Activated naive CD4-positive, alpha-beta T cell (primary cell): ENCODE results near the gene DPH7.
A peak's percentile ranks its signal among the peaks of the same experiment; 100 is the strongest.
"Not testable (repeated sequence)": the region's sequence is repeated elsewhere in the genome, so short reads cannot be mapped to it uniquely, and the experiment has no call there.

Source experiments
- DNase-seq, 4 experiments: peaks; one replicate each; lab custom pipeline; 2025; lab: John Stamatoyannopoulos, UW

Gene DPH7

GRCh38 chr9:137606005-137606621 lies 27.4 kb upstream of the DPH7 start:
- no peak for DNase-seq

DNA sequence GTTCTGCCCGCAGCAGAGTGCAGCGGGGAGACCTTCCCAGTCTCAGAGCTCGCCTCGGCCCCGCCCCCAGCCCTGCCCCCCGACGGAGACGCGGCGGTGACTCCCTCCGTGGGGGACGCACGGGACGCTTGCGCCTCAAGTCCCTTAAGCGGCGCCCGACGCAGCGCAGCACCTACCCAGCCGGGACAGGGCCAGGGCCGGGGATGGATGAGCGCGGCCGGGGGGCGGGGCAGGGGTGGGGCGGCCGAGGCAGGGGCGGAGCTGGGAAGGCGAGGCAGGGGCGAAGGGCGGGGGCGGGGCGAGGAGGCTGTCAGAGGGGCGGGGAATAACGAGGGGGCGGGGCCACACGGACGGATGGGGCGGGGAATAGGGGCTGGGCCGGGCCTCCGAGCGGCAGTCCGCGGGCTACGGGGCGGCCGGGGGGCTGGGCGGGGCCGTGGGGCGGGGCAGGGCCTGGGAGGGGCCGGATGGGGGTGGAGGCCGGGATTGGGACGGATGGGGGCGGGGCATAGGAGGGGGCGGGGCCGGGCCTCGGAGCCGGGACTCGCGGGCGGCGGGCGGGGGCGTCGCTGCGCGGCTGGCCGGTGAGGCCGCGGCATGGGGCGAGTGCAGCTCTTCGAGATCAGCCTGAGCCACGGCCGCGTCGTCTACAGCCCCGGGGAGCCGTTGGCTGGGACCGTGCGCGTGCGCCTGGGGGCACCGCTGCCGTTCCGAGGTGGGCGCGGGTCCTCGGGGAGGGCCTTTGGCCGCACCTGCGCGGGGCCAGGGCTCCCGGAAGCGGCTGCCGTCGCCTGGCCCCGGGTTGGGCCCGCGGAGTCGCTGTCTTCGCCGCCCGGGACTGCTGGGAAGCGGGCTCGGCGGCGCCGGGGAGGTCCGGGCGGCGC lies 26.6 kb upstream of the DPH7 start, which contains the start of gene ARRDC1:
Gene ARRDC1, plus strand, starts transcription at position 566 of the 884 bp plus-strand sequence. Its CDS starts 32 bp downstream, at position 598.
- peak; percentile 93 to 100 (median 95) for DNase-seq

DNA sequence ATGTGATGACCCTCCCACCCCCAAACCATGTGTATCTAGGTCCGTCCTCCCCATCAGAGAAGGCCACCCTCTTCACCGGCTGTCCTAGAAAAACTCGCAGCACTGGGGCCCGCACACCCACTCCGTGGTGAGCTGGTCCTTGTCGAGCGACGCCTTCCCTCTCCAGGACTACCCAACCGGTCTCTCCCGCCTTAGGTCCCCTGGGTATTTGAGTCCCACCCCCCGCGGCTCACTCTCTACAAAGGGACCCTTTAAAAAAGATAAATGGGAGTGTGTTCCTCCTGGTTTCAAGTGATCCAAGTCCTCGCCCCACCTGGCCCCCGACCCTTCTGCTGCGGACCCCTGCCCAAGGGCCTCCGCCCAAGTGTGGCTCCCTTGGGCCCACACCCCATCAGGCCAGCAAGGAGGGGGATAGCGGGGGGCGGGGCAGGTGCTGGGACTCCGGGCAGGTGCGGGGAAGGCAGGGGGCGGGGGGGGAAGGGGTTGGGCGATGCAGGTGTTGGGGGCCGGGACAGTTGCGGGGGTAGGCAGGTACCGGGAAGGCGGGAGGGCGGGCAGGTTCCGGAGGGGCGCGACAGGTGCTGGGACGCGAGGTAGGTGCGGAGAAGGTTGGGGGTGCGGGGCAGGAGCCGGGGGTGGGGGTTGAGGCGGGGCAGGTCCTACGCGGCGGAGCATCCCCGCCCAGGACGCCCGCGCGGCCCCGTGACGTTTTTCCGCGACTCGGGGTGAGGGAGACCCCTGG lies 25.8 kb upstream of the DPH7 start:
- peak in 1 of 4 experiments; percentile 37 for DNase-seq

DNA sequence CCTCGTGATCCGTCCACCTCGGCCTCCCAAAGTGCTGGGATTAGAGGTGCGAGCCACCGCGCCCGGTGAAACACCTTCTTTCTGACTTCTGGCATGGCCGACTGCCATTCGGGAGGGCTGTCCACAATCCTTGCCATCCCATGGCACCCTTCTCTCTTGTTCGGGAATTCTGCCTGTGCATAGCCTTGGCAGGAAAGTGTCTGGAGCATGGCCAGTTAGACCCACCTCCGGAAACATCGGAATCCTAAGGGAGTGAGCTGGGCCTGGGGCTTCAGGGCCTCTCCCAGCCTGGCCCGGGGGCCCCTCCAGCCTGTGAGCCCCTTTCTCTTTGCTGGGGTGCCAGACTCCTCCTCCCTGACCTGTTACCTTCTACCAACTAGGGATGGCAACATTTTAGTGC lies 25.2 kb upstream of the DPH7 start:
- no peak for DNase-seq

DNA sequence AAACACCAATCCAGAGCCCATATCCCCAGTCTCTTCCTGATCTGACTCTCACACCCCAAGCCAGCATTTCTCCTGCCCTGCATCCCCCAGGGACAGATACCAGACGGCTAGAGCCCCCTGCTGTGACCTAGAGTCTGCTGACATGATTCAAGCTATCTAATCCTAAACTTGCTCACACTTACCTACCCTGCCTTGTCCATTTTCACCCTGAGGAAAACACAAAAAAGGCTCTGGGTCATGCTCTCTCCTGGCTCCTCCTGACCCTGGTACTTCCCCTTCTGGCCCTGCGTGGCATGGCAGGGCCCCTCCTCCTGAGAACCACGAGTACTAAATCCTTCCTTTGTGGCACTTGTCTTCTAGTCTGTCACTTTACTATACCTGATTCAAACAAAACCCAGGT lies 23.9 kb upstream of the DPH7 start:
- no peak for DNase-seq

GRCh38 chr9:137598943-137599342 lies 20.2 kb upstream of the DPH7 start:
- DNase-seq, result no peak

DNA sequence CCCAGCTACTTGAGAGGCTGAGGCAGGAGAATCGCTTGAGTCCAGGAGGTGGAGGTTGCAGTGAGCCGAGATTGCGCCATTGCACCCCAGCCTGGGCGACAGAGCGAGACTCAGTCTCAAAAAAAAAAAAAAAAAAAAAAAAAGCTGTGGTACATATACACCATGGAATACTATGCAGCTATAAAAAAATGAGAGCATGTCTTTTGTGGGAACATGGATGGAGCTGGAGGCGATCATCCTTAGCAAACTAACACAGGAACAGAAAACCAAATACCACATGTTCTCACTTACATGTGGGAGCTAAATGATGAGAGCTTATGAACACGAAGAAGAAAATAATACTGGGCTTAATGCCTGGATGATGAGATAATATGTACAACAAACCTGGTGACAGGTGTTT lies 17.9 kb upstream of the DPH7 start:
- not testable (repeated sequence) for DNase-seq

DNA sequence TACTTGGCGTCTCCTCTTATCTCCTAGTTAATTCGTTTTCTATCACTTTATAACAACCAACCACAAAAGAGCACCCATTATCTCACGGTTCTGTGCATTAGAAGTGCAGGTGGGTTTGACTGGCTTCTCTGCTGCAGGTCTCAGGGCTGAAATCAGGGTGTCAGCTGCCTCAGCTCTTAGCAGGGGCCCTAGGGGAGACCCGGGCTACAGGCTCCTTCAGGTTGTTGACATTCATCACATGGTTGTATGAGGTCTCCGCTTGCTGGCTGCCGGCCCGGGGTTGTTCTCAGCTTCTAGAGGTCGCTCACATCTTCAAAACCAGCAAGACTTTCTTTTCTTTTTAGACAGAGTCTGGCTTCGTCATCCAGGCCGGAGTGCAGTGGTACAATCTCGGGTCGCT lies 14.5 kb upstream of the DPH7 start:
- no peak for DNase-seq

- DNase-seq, result no peak
These were observed 14.0 kb upstream of the DPH7 start for GRCh38 chr9:137592767-137593166.

DNA sequence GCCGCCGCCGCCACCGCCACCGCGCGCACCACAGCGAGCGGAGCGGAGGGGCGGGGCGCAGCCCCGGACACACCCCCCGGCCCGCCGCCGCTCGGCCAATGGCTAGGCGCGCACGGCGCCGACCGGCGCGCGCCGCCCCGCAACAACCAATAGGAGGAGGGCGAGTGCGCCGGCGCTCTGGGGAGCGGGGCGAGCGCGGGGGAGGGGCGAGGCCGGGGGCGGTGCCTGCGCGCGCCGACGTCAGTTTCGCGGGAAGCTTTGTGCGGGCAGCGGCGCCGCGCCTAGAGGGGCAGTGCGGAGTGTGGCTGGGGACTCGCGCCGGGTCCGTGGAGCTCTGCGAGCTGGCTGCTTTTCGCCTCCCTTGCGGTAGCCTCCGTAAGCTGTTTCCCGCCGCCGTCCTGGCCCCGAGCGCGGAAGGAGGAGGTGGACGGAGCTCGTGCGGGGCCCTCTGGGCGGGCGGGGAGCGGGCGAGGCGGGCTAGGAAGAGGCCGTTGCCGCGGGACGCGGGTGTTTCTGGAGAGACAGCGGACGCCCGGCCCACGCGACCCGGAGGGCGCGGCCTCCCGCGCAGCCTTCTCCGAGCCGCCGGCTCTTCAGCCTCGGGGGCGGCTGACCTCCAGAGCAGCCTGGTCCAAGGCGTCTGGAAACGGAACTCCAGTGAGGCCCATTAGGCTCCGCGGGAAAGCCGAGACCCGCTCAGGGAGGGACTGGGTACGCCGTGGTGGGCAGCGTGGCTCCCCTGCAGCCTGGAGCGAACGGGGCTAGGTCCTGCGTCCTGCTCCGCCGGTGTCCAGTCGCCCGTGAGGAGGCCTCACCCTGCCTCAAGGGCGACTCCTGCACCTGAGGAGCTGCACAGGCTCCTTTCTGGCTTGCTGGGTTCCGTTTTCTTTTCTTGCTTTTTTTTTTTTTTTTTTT lies 12.0 kb upstream of the DPH7 start, which contains the start of gene ZMYND19:
Gene ZMYND19, minus strand, starts transcription at position 44 of the 915 bp plus-strand sequence. CDS start 249 bp downstream, outside the sequence.
- DNase-seq, result peak; percentile 79 to 90 (median 83)

DNA sequence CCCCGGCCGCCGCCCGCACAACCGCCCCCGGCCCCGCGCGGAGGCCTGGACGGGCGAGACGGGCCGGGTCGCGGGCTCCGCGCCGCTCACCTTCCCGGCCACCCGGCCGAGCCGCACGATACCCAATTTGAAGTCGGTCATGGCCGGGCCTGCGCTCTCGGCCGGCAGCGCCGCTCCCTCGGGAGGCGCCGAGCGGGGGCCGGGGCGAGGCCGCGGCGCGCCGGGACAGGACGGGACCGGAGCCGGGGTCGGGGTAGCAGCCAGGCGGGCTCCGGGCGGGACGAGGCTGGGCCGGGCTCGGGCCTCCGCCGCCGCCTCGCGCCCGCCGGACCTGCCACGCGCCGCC lies 11.4 kb upstream of the DPH7 start:
- DNase-seq, result no peak

GRCh38 chr9:137589441-137590122 lies 10.9 kb upstream of the DPH7 start:
- no peak for DNase-seq

GRCh38 chr9:137588891-137589290 lies 10.2 kb upstream of the DPH7 start:
- no peak for DNase-seq

GRCh38 chr9:137588311-137588710 lies 9.6 kb upstream of the DPH7 start:
- no peak for DNase-seq

DNA sequence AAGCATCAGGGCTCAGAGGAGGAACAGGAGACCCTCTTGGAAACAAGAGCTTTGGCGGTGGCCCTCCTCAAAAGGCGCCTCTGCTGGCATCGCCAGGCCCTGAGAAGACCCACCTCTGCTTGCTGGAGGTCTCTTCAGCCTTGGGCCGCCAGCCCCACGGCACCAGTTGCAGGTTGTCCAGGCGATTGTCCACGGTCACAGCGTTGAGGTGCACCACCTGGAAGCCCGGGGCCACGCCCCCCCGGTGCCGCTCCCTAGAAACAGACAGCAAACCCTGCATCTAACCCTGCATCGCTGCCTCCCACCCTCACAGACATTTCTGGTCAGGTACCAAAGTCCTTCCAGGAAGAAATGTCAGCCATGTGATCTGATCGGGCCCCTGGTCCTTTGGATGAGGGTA lies 8.1 kb upstream of the DPH7 start:
- DNase-seq, result no peak

GRCh38 chr9:137583957-137584356 lies 5.2 kb upstream of the DPH7 start:
- DNase-seq, result no peak

GRCh38 chr9:137583347-137583746 lies 4.6 kb upstream of the DPH7 start:
- DNase-seq, result no peak

DNA sequence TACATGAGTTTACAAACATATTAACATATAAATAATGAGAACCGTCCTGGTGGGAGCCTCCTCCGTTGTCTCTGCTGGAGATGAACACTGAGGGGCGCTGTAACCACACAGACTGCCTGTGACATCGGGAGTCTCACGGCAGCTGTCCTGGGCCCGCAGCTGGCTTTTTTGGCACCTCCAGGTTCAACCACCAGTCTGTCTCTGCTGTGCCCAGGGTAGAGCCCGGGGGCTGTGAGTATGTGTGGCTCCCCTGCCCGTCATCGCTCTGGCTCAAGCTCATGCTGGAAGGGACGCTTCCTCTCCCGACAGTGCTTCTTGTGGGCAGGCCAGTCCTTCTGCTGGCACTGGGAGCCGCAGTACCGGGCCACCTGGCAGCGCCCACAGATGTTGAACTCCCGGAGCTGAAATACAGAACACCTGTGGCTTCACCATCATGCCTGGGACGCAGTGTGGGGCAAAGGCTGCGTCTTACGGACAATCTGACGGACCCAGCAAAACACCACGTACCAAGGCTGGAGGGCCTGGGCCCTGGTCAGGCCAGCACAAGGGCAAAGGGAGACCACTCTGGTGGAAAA lies 3.6 kb upstream of the DPH7 start:
- no peak for DNase-seq

DNA sequence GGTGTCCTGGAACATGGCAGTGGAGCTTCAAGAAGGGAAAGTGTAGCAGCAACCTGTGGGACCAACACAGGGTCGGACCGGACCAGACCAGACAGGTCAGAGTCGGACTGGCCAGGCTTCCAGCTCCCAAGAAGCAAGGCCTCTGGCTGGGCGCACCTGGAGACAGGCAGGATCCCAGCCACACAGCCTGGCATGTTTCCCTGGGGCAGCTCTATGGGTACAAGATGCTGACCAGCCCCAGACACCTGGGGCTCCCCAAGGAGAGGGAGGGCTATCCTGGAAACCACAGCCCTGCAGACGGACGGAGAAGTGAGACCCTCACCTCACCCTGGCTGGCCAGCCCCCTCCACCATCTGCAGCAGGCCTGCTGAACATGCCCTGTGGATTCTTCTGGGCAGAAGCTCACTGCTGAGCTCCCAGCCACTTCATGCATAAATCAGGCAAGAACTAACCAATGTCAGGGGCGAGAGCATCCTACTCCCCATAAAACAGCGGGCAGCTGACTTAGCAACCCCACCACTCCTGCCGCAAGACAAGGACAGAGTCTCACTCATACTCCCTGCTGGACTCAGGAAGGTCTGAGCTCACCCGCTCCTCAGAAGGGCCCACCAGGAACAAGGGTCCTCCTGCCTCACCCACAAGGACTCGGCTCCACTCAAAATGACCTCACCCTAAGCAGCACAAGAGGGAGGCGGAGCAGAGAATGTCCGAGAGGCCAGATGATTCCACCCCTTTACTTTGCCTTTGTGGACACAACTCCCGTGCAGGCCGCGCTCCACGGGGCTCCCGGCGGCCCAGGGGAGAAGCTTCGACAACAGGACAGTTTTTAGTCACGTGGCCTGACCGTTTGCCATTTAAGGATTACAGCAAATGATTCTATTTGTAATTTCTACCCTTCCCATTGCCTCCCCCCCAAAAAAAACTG lies 2.9 kb upstream of the DPH7 start:
- DNase-seq, result no peak

DNA sequence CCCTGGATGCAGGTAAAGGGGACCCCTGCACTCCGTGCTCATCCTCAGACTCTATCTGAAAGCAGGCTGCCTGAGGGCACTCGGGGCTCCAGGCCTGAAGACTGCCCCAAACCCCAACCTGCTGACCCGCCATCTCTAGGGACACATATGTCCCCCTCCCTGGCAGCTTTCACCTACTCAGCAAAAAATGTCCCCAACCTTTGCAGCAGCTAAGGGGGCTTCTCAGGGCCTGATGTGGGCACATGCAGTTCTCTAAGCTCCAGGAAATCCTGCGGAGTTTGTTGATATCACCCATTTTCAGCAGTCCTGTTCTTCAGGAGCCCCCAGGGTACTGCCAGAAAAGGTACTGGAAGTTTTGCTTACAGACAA lies 2.2 kb upstream of the DPH7 start:
- DNase-seq, result no peak
